MCF 10A (cell line): ENCODE measurements around the gene NPFF. TPM values are rescaled to one million over a fixed set of nuclear protein-coding genes. Genes with fewer than 3 reads are reported as not detected.

Experiments used
- BruUV-seq: library from RNA; stranded (reverse); fragments of 400-500 nt; replicated peaks from 2 replicates; lab custom pipeline; 2021; lab: Mats Ljungman, UMichigan
- CTCF ChIA-PET: fragments of 300-600 bp; sonication (Branson Sonifier 250); formaldehyde crosslinking; extraction: SDS; loops from one replicate; lab custom pipeline; 2021; ENCODE audit warnings: antibody characterized with exemption, inconsistent platforms; lab: Yijun Ruan, JAX
- POLR2A ChIA-PET: fragments of 300-600, 350-650 bp; sonication (Branson Sonifier 250); formaldehyde crosslinking; extraction: SDS; loops from one replicate; lab custom pipeline; 2020; ENCODE audit warnings: antibody characterized with exemption, inconsistent platforms; lab: Yijun Ruan, JAX
- DNase-seq: peaks from one replicate; pipeline ENCODE4 v3.0.0-alpha.2; 2018; ENCODE audit not compliant: unreplicated experiment
- H3K27ac Mint-ChIP-seq: one replicate; pipeline ENCODE4 v1.8.0; 2022; ENCODE audit warnings: mild to moderate bottlenecking, low read depth, mixed read lengths; ENCODE audit not compliant: unreplicated experiment
- H3K27me3 Mint-ChIP-seq: one replicate; pipeline ENCODE4 v1.8.0; 2022; ENCODE audit warnings: mixed read lengths; ENCODE audit not compliant: insufficient read depth, unreplicated experiment
- H3K36me3 Mint-ChIP-seq: one replicate; pipeline ENCODE4 v1.8.0; 2022; ENCODE audit warnings: mild to moderate bottlenecking, moderate library complexity, mixed read lengths; ENCODE audit not compliant: insufficient read depth, unreplicated experiment
- H3K4me1 Mint-ChIP-seq: one replicate; pipeline ENCODE4 v1.8.0; 2022; ENCODE audit warnings: mixed read lengths; ENCODE audit not compliant: insufficient read depth, unreplicated experiment
- H3K4me3 Mint-ChIP-seq: one replicate; pipeline ENCODE4 v1.8.0; 2022; ENCODE audit warnings: mild to moderate bottlenecking, moderate library complexity, mixed read lengths; ENCODE audit not compliant: unreplicated experiment
- H3K9me3 Mint-ChIP-seq: one replicate; pipeline ENCODE4 v1.8.0; 2022; ENCODE audit warnings: mixed read lengths; ENCODE audit not compliant: unreplicated experiment
- CTCF ChIP-seq: fragments of 200-600 bp; IDR thresholded peaks from one replicate; pipeline ENCODE4 v1.8.0; 2022; ENCODE audit warnings: antibody characterized with exemption, mild to moderate bottlenecking; ENCODE audit not compliant: unreplicated experiment
- intact Hi-C: fragments of 100-400 bp; cut with micrococcal nuclease; formaldehyde crosslinking; loops from 2 replicates; pipeline ENCODE4 v1.14.1; 2022
- total RNA-seq: library from RNA; stranded (reverse); gene quantifications from 2 replicates; pipeline ENCODE4 v1.2.3, GENCODE V29; 2022

NPFF gene
- total RNA-seq, 1 experiment from 2014 or later = not detected

- intact Hi-C loops = no loop called here
- BruUV-seq = no TSS peak
- no peaks in the 10 kb centered on the region for H3K27me3 Mint-ChIP-seq
- DNase-seq = no peak
- H3K9me3 Mint-ChIP-seq = no peaks in the 10 kb centered on the region
- no peak overlapping the region for H3K4me3 Mint-ChIP-seq
- H3K36me3 Mint-ChIP-seq = peaks cover 78% of the 10 kb centered on the region
- ChIA-PET CTCF (interaction anchor here (0.6 to 7.6 kb wide), 4 partner anchors 10 to 197 kb away, joined by 3 to 93 read pairs (median 4); no protein-coding TSS in a partner anchor), POLR2A (interaction anchor here (1.1 to 1.3 kb wide), 2 partner anchors 10 to 13 kb away, joined by 3 to 5 read pairs; no protein-coding TSS in a partner anchor)
- H3K27ac Mint-ChIP-seq = no peak overlapping the region
- no peak for TF ChIP-seq CTCF
- no peaks in the 10 kb centered on the region for H3K4me1 Mint-ChIP-seq
These were observed 15.8 kb upstream of the NPFF start for GRCh38 chr12:53523131-53523530.

- Mint-ChIP-seq H3K4me1 (no peaks in the 10 kb centered on the region), H3K9me3 (no peaks in the 10 kb centered on the region), H3K27ac (no peak overlapping the region), H3K27me3 (no peaks in the 10 kb centered on the region), H3K36me3 (peaks cover 75% of the 10 kb centered on the region), H3K4me3 (no peak overlapping the region)
- CTCF ChIA-PET = interaction anchor here (0.6 to 7.6 kb wide), 6 partner anchors 8 to 897 kb away, joined by 3 to 93 read pairs (median 4); no protein-coding TSS in a partner anchor
- intact Hi-C loops = no loop called here
- no TSS peak for BruUV-seq
- TF ChIP-seq CTCF = no peak
- DNase-seq = peak; percentile 39
- POLR2A ChIA-PET = interaction anchor here (1.5 kb wide), 1 partner anchor 9 kb away, joined by 5 read pairs; no protein-coding TSS in a partner anchor
These were observed 11.1 kb upstream of the NPFF start for GRCh38 chr12:53518381-53518780.

DNA sequence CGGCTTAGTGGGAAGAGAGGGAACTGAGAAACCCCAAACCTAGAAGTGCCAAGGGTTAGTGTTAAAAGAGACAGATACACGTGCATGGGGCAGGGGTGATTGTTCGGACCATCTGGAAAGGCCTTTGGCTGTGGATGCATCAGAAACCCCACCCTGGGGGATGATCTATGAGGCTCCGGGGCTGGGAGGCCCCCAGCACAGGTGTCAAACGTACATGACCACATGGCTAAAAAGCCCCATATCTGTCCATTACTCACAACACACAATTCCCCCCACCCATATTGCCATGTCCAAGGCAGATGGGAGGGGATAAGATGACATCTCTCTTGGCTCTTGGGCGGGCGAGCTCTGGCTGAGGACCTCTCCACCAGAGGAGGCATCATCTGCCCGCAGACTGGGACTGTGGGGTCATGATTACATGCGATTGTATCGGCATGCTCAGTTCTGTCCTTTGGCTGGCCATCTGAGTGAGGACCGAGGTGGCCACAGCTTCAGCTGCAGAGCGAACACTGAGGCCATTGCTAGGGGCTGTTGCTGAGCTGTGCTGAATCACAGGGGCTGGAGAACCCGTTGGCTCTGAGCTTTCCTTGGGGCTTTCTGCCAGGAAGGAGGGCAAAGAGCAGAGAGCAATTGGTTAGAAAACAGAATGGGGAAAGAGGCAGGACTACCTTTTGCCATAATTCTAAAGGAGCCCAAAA lies 9.6 kb upstream of the NPFF start:
- Mint-ChIP-seq H3K4me1 (no peaks in the 10 kb centered on the region), H3K36me3 (peaks cover 75% of the 10 kb centered on the region), H3K27ac (no peak overlapping the region), H3K9me3 (no peaks in the 10 kb centered on the region), H3K4me3 (no peak overlapping the region), H3K27me3 (no peaks in the 10 kb centered on the region)
- ChIA-PET CTCF (interaction anchor here (0.6 to 7.6 kb wide), 3 partner anchors 7 to 386 kb away, joined by 3 to 93 read pairs (median 3); no protein-coding TSS in a partner anchor), POLR2A (interaction anchor here (0.7 to 1.5 kb wide), 3 partner anchors 8 to 44 kb away, joined by 3 to 5 read pairs (median 3); no protein-coding TSS in a partner anchor)
- no peak for TF ChIP-seq CTCF
- no peak for DNase-seq
- no TSS peak for BruUV-seq
- intact Hi-C loops = no loop called here

- POLR2A ChIA-PET = interaction anchor here (2.1 kb wide), 1 partner anchor 15 kb away, joined by 6 read pairs; the partner anchor contains the start of gene TARBP2
- Mint-ChIP-seq H3K36me3 (peaks cover 84% of the 10 kb centered on the region), H3K27me3 (no peaks in the 10 kb centered on the region), H3K4me3 (no peak overlapping the region), H3K9me3 (no peaks in the 10 kb centered on the region), H3K27ac (no peak overlapping the region), H3K4me1 (no peaks in the 10 kb centered on the region)
- CTCF ChIA-PET = interaction anchor here (0.5 to 1.1 kb wide), 2 partner anchors 8 to 10 kb away, joined by 3 to 4 read pairs; partner anchors contain the start of gene NPFF
- TF ChIP-seq CTCF = no peak
- intact Hi-C loops = no loop called here
- no TSS peak for BruUV-seq
- no peak for DNase-seq
These were observed 8.0 kb upstream of the NPFF start for GRCh38 chr12:53515291-53515680.
